IPS-18a (cell line): Measurements from ENCODE around the gene MAPK14.

Experiments used
- H3K27ac ChIP-seq: one replicate; pipeline ENCODE4 v1.5.1; 2013; ENCODE audit warnings: low read length
- H3K27me3 ChIP-seq: one replicate; pipeline ENCODE4 v1.6.1; 2013; ENCODE audit warnings: mild to moderate bottlenecking, low read length; ENCODE audit not compliant: control insufficient read depth, insufficient read depth
- H3K36me3 ChIP-seq: one replicate; pipeline ENCODE4 v1.6.1; 2013; ENCODE audit warnings: low read depth, low read length; ENCODE audit not compliant: control insufficient read depth
- H3K4me1 ChIP-seq: one replicate; pipeline ENCODE4 v1.6.1; 2013; ENCODE audit warnings: low read depth, low read length; ENCODE audit not compliant: control insufficient read depth
- H3K4me3 ChIP-seq: one replicate; pipeline ENCODE4 v1.5.1; 2013; ENCODE audit warnings: low read length
- H3K9ac ChIP-seq: one replicate; pipeline ENCODE4 v1.6.1; 2013; ENCODE audit warnings: mild to moderate bottlenecking, low read length, moderate library complexity
- H3K9me3 ChIP-seq: one replicate; pipeline ENCODE4 v1.6.1; 2013; ENCODE audit warnings: low read depth, low read length; ENCODE audit not compliant: control insufficient read depth

Gene MAPK14

DNA sequence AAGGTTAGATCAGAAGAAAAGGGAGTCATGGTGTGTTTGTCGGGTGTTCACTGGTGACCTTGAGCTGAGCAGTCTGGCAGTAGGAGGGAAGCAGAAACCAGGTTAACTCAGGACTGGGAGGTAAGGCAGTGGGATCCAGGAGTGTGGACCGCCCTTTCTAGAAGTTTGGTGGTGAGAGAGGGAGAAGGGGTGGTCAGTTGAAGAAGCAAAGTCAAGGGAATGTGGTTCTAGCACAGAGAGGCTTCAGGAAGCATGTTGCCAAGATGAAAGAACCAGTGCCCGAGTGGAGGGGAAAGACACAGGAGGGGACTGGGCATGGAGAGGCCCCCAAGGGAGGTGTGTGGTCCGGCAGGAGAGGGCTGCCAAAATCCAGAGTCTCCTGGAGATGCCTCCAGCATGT lies 106.3 kb downstream of the MAPK14 start:
- Histone ChIP-seq H3K4me3 (no peak overlapping the region), H3K9ac (no peak overlapping the region), H3K9me3 (no peaks in the 10 kb centered on the region), H3K27me3 (peaks cover 28% of the 10 kb centered on the region), H3K27ac (no peak overlapping the region), H3K36me3 (no peaks in the 10 kb centered on the region), H3K4me1 (peaks cover 14% of the 10 kb centered on the region)

DNA sequence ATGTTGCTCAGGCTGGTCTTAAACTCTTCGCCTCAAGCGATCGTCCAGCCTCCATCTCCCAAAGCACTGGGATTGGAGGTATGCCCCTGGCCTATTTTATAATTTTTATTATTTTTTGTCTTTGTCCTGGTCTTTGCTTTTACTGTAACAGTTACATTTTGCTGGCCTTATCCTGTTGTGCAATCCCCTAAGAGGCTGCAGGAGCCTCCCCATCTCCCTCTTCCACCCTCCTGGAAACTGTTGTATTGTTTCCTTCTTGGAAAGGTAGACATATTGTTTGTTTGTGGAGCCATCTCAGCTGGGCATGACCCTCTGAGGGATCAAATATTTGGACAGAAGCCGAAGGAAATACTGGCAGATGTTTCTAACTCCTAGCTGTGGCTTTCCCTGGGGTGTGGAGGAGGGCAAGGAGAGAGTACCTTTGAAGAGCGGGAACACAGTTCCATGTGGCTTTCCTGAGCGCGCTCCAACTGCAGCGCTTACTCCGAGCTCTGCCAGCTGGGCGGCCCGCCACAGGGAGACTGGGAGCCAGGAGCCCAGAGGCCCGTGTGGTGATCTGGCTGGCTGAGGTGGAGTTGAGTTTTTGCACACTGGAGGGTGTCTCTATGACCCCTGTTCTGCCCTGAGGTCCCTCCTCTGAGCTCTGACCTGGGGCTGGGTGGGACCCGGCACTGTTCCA lies 107.6 kb downstream of the MAPK14 start:
- no peak overlapping the region for H3K27ac ChIP-seq
- no peaks in the 10 kb centered on the region for H3K9me3 ChIP-seq
- H3K9ac ChIP-seq: no peak overlapping the region
- no peak overlapping the region for H3K4me3 ChIP-seq
- peaks cover 18% of the 10 kb centered on the region for H3K27me3 ChIP-seq
- no peaks in the 10 kb centered on the region for H3K36me3 ChIP-seq
- H3K4me1 ChIP-seq: peaks cover 21% of the 10 kb centered on the region

- H3K9ac ChIP-seq: no peak overlapping the region
- no peaks in the 10 kb centered on the region for H3K9me3 ChIP-seq
- H3K27me3 ChIP-seq: peaks cover 12% of the 10 kb centered on the region
- H3K27ac ChIP-seq: no peak overlapping the region
- no peak overlapping the region for H3K4me3 ChIP-seq
- H3K4me1 ChIP-seq: peaks cover 21% of the 10 kb centered on the region
- no peaks in the 10 kb centered on the region for H3K36me3 ChIP-seq
Measured at GRCh38 chr6:36136034-36136433, 108.4 kb downstream of the MAPK14 start.

GRCh38 chr6:36136551-36136950 lies 108.9 kb downstream of the MAPK14 start:
- no peak overlapping the region for H3K27ac ChIP-seq
- no peak overlapping the region for H3K4me3 ChIP-seq
- no peak overlapping the region for H3K9ac ChIP-seq
- H3K36me3 ChIP-seq: no peaks in the 10 kb centered on the region
- H3K4me1 ChIP-seq: peaks cover 17% of the 10 kb centered on the region
- peaks cover 8% of the 10 kb centered on the region for H3K27me3 ChIP-seq
- no peaks in the 10 kb centered on the region for H3K9me3 ChIP-seq

GRCh38 chr6:36138667-36139066 lies 111.1 kb downstream of the MAPK14 start:
- Histone ChIP-seq H3K9ac (no peak overlapping the region), H3K9me3 (no peaks in the 10 kb centered on the region), H3K27ac (no peak overlapping the region)

DNA sequence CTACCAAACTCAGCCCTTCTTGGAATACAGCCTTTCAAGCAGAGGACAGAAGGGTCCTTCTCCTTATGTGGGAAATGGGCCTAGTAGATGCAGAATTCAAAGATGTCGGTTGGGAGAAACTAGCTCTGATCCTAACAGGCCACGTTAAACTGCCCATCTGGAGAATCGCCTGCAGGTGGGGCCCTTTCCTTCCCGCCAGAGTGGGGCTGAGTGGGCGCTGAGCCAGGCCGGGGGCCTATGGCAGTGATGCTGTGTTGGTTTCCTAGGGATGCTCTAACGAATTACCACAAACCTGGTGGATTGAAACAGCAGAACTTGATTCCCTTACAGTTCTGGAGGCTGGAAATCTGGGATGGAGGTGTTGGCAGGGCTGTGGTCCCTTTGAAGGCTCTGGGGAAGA lies 111.8 kb downstream of the MAPK14 start:
- H3K4me3 ChIP-seq: no peak overlapping the region
- peaks cover 10% of the 10 kb centered on the region for H3K4me1 ChIP-seq
- H3K9me3 ChIP-seq: no peaks in the 10 kb centered on the region
- no peaks in the 10 kb centered on the region for H3K36me3 ChIP-seq
- no peak overlapping the region for H3K9ac ChIP-seq
- H3K27me3 ChIP-seq: no peaks in the 10 kb centered on the region
- no peak overlapping the region for H3K27ac ChIP-seq

More at GRCh38 chr6:36138667-36139066, 111.1 kb downstream of the MAPK14 start:
- no peak overlapping the region for H3K4me3 ChIP-seq
- no peaks in the 10 kb centered on the region for H3K36me3 ChIP-seq
- peaks cover 10% of the 10 kb centered on the region for H3K4me1 ChIP-seq
- H3K27me3 ChIP-seq: no peaks in the 10 kb centered on the region

DNA sequence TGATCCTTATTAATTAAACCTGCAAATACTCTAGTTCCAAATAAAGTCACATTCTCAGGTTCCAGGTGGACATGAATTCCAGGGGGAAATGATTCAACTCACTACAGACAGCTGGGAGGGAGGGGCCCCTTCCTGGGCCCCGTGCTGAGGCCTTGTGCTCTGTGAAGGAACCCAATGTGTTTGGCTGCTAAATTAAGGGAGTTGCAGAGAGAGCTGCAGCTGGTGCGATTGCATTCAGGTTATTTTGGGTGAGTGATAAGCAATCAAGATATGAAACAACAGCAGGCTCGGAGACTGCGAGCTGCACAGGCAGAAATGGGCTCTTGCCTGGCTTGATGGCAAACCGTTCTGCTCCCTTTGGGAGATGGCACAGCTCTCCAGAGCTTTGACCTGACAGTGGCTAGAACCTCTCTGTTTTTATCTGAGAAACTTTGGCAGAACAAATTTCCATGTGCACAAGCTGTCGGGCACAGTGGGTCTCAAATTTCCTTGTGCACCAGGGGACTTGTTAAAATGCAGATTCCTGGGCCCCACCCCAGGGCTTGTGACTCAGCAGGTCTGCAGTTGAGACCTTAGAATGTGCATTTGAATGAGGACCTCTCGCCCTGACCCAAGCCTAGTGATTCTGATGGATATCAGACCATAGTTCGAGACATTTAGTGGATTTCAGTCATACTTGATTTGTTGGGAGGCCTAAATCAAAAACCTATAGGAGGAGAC lies 112.5 kb downstream of the MAPK14 start:
- Histone ChIP-seq H3K36me3 (no peaks in the 10 kb centered on the region), H3K27me3 (no peaks in the 10 kb centered on the region), H3K27ac (no peak overlapping the region), H3K4me1 (peaks cover 10% of the 10 kb centered on the region), H3K9ac (peak overlapping the region; percentile 39), H3K9me3 (no peaks in the 10 kb centered on the region), H3K4me3 (no peak overlapping the region)

DNA sequence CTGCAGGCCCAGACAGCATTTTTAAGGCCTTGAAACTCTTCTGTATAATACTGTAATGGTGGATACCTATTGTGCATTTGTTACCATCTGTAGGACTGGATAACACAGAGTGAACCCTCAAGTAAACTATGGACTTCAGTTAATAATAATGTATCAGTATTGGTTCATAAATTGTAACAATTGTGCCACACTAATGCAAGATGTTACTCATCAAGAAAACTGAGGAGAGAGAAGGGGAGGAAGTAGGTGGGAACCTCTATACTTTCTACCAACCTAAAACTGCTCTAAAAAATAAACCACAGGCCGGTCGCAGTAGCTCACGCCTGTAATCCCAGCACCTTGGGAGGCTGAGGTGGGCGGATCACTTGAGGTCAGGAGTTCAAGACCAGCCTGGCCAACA lies 113.5 kb downstream of the MAPK14 start:
- Histone ChIP-seq H3K27ac (no peak overlapping the region), H3K9ac (no peak overlapping the region)

GRCh38 chr6:36141961-36142360 lies 114.4 kb downstream of the MAPK14 start:
- Histone ChIP-seq H3K4me1 (peaks cover 10% of the 10 kb centered on the region), H3K27me3 (no peaks in the 10 kb centered on the region), H3K9me3 (no peaks in the 10 kb centered on the region), H3K9ac (no peak overlapping the region), H3K4me3 (no peak overlapping the region), H3K27ac (no peak overlapping the region), H3K36me3 (no peaks in the 10 kb centered on the region)

More for the DNA sequence above, 113.5 kb downstream of the MAPK14 start:
- Histone ChIP-seq H3K27me3 (no peaks in the 10 kb centered on the region), H3K9me3 (no peaks in the 10 kb centered on the region), H3K4me3 (no peak overlapping the region), H3K4me1 (peaks cover 10% of the 10 kb centered on the region), H3K36me3 (no peaks in the 10 kb centered on the region)

DNA sequence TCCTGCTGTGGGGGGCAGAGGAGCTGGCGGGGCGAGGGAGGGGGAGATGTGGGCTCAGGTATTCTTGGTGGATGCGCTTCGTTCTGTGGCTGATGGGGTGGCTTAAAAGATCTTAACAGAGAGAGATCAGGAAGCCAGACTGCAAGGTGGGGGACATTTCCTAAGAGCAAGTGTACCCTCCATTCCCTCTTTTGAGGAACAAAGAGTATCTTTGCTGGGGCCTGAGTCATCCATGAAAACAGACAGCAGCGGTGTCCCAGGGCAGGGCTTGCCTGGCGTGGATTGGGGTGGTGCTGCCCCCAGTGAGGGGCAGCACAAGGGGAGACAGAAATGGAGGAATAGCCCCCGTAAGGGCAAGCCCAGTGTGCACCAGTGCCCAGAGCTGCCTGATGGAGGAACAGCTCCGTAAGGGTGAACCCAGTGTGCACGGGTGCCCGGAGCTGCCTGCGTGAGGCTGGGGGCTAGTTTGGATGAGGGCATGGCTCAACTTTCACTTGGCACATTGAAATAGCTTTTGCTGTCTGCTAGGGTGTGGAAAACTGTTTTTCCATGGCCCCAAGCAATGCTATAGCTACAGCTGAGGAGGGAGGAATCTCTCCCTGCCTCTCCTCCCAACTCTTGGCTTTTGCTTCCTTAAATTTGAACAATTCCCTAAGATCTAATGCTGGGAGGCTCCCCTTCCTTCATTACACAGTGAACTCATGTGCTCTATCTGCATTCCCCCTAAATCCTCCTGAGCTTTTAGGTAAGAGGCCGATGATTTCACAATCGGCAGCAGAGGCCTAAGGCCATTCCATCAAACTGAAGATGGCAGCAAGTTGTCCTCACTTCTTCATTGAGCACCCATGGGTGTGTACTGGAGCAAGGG lies 115.6 kb downstream of the MAPK14 start:
- Histone ChIP-seq H3K36me3 (no peaks in the 10 kb centered on the region), H3K4me1 (peaks cover 10% of the 10 kb centered on the region), H3K9me3 (no peaks in the 10 kb centered on the region), H3K27me3 (no peaks in the 10 kb centered on the region), H3K27ac (no peak overlapping the region), H3K9ac (no peak overlapping the region), H3K4me3 (no peak overlapping the region)

- peaks cover under 1% of the 10 kb centered on the region for H3K4me1 ChIP-seq
- H3K27ac ChIP-seq: no peak overlapping the region
- H3K9me3 ChIP-seq: no peaks in the 10 kb centered on the region
- H3K4me3 ChIP-seq: no peak overlapping the region
- H3K27me3 ChIP-seq: no peaks in the 10 kb centered on the region
- no peaks in the 10 kb centered on the region for H3K36me3 ChIP-seq
- H3K9ac ChIP-seq: no peak overlapping the region
Measured at GRCh38 chr6:36145495-36145894, 117.9 kb downstream of the MAPK14 start.
